GM12878 (cell line): Measurements from ENCODE around the gene PRPF6. TPM values are rescaled to one million over a fixed set of nuclear protein-coding genes. Genes with fewer than 3 reads are reported as not detected.

Experiments used
- ATAC-seq: fragments of 200-7000 bp; cut with Tn5 transposase; 3 replicates; pipeline ENCODE4 v1.9.1; 2020; ENCODE audit warnings: mild to moderate bottlenecking, moderate library complexity
- BruUV-seq: library from RNA; stranded (reverse); fragments of 400-500 nt; replicated peaks from 2 replicates; lab custom pipeline; 2021; lab: Mats Ljungman, UMichigan
- CTCF ChIA-PET: fragments of 300-600 bp; sonication (Branson Sonifier 250); formaldehyde crosslinking; extraction: SDS; loops from one replicate; lab custom pipeline; 2021; ENCODE audit warnings: inconsistent platforms; lab: Yijun Ruan, JAX
- POLR2A ChIA-PET: fragments of 350-600 bp; formaldehyde crosslinking; extraction: SDS; loops from one replicate; lab custom pipeline; 2021; ENCODE audit warnings: inconsistent platforms; lab: Charles Lee
- RAD21 ChIA-PET: fragments of 300-600 bp; sonication (Branson Sonifier 250); formaldehyde crosslinking; loops from one replicate; lab custom pipeline; 2023; ENCODE audit warnings: antibody characterized with exemption; ENCODE audit not compliant: unreplicated experiment; lab: Charles Lee
- SMC1A ChIA-PET: fragments of 300-600 bp; sonication (Branson Sonifier 250); formaldehyde crosslinking; loops from one replicate; lab custom pipeline; 2023; ENCODE audit not compliant: unreplicated experiment, uncharacterized antibody; lab: Charles Lee
- DNase-seq: peaks from one replicate; pipeline ENCODE4 v3.0.0-alpha.2; 2011; ENCODE audit warnings: low read depth, low spot score
- FAIRE-seq: peaks from 3 replicates; lab custom pipeline; 2011; peaks lifted over from hg19 to GRCh38; lab: Jason Lieb, UNC
- H2AFZ ChIP-seq: 2 replicates; pipeline ENCODE4 v1.6.0; 2011; ENCODE audit warnings: low read depth, low read length, control low read depth; ENCODE audit not compliant: control insufficient read depth
- H3K27ac ChIP-seq: 2 replicates; pipeline ENCODE4 v1.5.1; 2011; ENCODE audit warnings: control low read depth; ENCODE audit not compliant: control insufficient read depth, insufficient read depth
- H3K27me3 ChIP-seq, 2 experiments: replicated peaks in 1 of 2; 2 replicates each; pipeline versions ENCODE4 v1.6.0 to v1.6.1; 2011; ENCODE audit warnings: low read length in 1 of 2; ENCODE audit not compliant: control insufficient read depth in 2 of 2, insufficient read depth in 2 of 2
- H3K36me3 ChIP-seq, 2 experiments: 2 replicates each; pipeline ENCODE4 v1.5.1; 2011; ENCODE audit warnings: low read length in 1 of 2; ENCODE audit not compliant: control insufficient read depth in 2 of 2, insufficient read depth in 2 of 2
- H3K4me1 ChIP-seq: 2 replicates; pipeline ENCODE4 v1.6.1; 2011; ENCODE audit warnings: mild to moderate bottlenecking, low read length, moderate library complexity, mixed read lengths; ENCODE audit not compliant: control insufficient read depth, insufficient read depth
- H3K4me2 ChIP-seq: 2 replicates; pipeline ENCODE4 v1.6.0; 2011; ENCODE audit warnings: control low read depth; ENCODE audit not compliant: control insufficient read depth, insufficient read depth
- H3K4me3 ChIP-seq: fragments of 200-600 bp; sonication (generic); 2 replicates; pipeline ENCODE4 v1.5.1; 2016
- H3K79me2 ChIP-seq: 2 replicates; pipeline ENCODE4 v1.6.0; 2011; ENCODE audit warnings: low read length; ENCODE audit not compliant: control insufficient read depth, insufficient read depth
- H3K9ac ChIP-seq: 2 replicates; pipeline ENCODE4 v1.8.0; 2011; ENCODE audit warnings: low read length, control low read depth, mixed read lengths; ENCODE audit not compliant: control insufficient read depth, insufficient read depth
- H3K9me3 ChIP-seq: replicated peaks from 3 replicates; pipeline ENCODE4 v1.5.1; 2011; ENCODE audit warnings: mild to moderate bottlenecking, low read length; ENCODE audit not compliant: control insufficient read depth, insufficient read depth
- H4K20me1 ChIP-seq: 2 replicates; pipeline ENCODE4 v1.6.0; 2011; ENCODE audit not compliant: control insufficient read depth, insufficient read depth
- CEBPB ChIP-seq, 2 experiments: fragments of 150-350 bp in 1 of 2; IDR thresholded peaks; 2 replicates each; pipeline ENCODE4 v1.6.1; 2012 to 2014; ENCODE audit warnings: low read depth in 2 of 2, low read length in 2 of 2, borderline replicate concordance in 1 of 2, inconsistent platforms in 1 of 2
- CEBPZ ChIP-seq: fragments of 150-350 bp; IDR thresholded peaks from 2 replicates; pipeline ENCODE4 v1.6.1; 2016; ENCODE audit warnings: low read depth, low read length
- DPF2 ChIP-seq: fragments of 450-650 bp; IDR thresholded peaks from 2 replicates; pipeline ENCODE4 v1.6.1; 2017; ENCODE audit warnings: mild to moderate bottlenecking
- FOS ChIP-seq: IDR thresholded peaks from 3 replicates; pipeline ENCODE4 v1.6.1; 2011; ENCODE audit warnings: borderline replicate concordance; ENCODE audit not compliant: insufficient read length; ENCODE audit errors: extremely low read depth
- NFXL1 ChIP-seq: fragments of 450-650 bp; IDR thresholded peaks from 2 replicates; pipeline ENCODE4 v1.6.1; 2017; ENCODE audit warnings: antibody characterized with exemption, mild to moderate bottlenecking, borderline replicate concordance
- RAD51 ChIP-seq: fragments of 450-650 bp; IDR thresholded peaks from 2 replicates; pipeline ENCODE4 v1.6.1; 2016; ENCODE audit warnings: moderate library complexity, mild to moderate bottlenecking, inconsistent platforms
- RBBP5 ChIP-seq: fragments of 200-600 bp; sonication (generic); conservative IDR thresholded peaks from 2 replicates; pipeline ENCODE4 v1.6.1; 2016
- WGBS: methylation state at CpG from one replicate; pipeline ENCODE4 v1.1.6; 2016; ENCODE audit warnings: low lambda C conversion rate; ENCODE audit not compliant: insufficient replicate concordance, insufficient coverage; ENCODE audit errors: missing lambda C conversion rate; 5-methylcytosine and 5-hydroxymethylcytosine counted together
- in situ Hi-C: fragments of 300-500 bp; cut with MboI; formaldehyde crosslinking; loops from 9 replicates; pipeline ENCODE4 v1.14.3; 2018; ENCODE audit warnings: mixed read lengths
- intact Hi-C: fragments of 100-400 bp; cut with micrococcal nuclease; formaldehyde crosslinking; loops from one replicate; pipeline ENCODE4 v1.14.2; 2022; ENCODE audit not compliant: unreplicated experiment
- polyA plus RNA-seq, 11 experiments: library from polyadenylated mRNA; depleted of rRNA in 4 of 11; unstranded in 6 of 11; stranded (reverse) in 5 of 11; fragments of >200 nt; fragmentation: Nextera tagmentation in 4 of 11; fragmentation: Illumina TruSeq in 1 of 11; extraction: Ambion mirVana in 4 of 11; extraction: Trizol in 1 of 11; gene quantifications; 1 replicate in 1 of 11; 2 replicates in 10 of 11; pipeline versions ENCODE4 v1.2.1 to v1.2.3, GENCODE V29; 2011 to 2016; ENCODE audit warnings: inconsistent platforms in 2 of 11, missing spikeins in 2 of 11, low read depth in 1 of 11
- total RNA-seq, 4 experiments: library from RNA; depleted of rRNA in 3 of 4; stranded (reverse); fragments of >200 nt in 3 of 4; fragmentation: Illumina TruSeq in 1 of 4; extraction: Trizol in 1 of 4; gene quantifications; 2 replicates each; pipeline versions ENCODE4 v1.2.1 to v1.2.3, GENCODE V29; 2013 to 2021
- TF ChIP-seq, protein P1 (sequence below), 3 experiments: IDR thresholded peaks in 2 of 3; conservative IDR thresholded peaks in 1 of 3; 2 replicates each; pipeline ENCODE4 v1.5.1; 2011; ENCODE audit warnings: low read depth in 3 of 3, low read length in 3 of 3, mild to moderate bottlenecking in 3 of 3, control low read depth in 2 of 3, moderate library complexity in 2 of 3, inconsistent platforms in 1 of 3, mixed read lengths in 1 of 3; ENCODE audit not compliant: control insufficient read depth in 2 of 3, insufficient read depth in 1 of 3; ENCODE audit errors: extremely low read depth in 1 of 3

The PRPF6 gene
- total and polyA plus RNA-seq, 10 of the 15 experiments (the other 5 are each of a cell fraction or from before 2014, with no cell fraction given): 5.0 to 102 (median 71.3) TPM

DNA sequence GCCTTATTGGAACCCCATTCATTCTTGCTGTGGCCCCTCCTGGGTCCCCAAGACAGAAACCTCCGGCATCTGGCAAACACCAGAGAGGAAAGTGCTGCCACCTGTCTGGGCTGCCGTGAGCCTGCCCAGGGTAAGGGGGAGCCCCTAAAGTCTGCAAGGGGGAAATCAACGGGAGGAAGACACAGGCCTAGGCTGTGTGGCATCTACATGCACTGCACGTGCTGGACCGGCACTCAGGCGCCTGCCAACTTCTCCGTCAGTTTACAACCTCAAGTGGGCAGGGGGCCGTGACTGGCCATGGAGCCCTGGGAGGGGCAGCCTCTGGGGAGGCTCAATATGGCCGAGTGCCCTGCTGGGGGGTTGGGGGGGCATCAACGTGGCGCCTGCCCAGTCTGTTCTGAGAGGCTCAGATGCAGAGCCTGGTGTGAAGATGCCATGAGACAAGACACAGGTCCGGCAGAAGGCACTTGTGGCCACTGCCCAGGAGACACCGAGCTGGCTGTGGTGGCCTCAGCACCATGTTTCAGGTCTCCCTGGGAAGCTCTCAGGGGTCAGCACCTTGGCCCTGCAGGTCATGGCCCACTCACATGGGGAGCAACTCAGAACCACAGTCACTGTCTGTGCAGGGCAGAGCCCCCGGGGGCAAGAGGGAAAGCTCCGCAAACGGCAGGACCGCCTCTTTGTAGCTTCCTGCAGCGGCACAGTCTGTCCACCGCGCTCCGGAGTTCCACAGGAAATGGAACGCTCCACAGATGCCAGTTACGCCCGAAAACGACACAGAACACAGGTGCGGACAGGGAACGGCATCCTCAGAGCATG lies 33.1 kb upstream of the PRPF6 start (continued):
- TF ChIP-seq, protein P1, sequence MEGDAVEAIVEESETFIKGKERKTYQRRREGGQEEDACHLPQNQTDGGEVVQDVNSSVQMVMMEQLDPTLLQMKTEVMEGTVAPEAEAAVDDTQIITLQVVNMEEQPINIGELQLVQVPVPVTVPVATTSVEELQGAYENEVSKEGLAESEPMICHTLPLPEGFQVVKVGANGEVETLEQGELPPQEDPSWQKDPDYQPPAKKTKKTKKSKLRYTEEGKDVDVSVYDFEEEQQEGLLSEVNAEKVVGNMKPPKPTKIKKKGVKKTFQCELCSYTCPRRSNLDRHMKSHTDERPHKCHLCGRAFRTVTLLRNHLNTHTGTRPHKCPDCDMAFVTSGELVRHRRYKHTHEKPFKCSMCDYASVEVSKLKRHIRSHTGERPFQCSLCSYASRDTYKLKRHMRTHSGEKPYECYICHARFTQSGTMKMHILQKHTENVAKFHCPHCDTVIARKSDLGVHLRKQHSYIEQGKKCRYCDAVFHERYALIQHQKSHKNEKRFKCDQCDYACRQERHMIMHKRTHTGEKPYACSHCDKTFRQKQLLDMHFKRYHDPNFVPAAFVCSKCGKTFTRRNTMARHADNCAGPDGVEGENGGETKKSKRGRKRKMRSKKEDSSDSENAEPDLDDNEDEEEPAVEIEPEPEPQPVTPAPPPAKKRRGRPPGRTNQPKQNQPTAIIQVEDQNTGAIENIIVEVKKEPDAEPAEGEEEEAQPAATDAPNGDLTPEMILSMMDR (IDR thresholded peaks at IDR 0.05 in 2 of 3, conservative IDR thresholded peaks at IDR 0.05 in 1 of 3; ENCODE audit: control insufficient read depth in 2 of 3, extremely low read depth in 1 of 3, insufficient read depth in 1 of 3, low read depth in 3 of 3, low read length in 3 of 3): peak in 2 of 3 experiments; percentile 7 to 41; a peak in 3 of 6 replicates

DNA sequence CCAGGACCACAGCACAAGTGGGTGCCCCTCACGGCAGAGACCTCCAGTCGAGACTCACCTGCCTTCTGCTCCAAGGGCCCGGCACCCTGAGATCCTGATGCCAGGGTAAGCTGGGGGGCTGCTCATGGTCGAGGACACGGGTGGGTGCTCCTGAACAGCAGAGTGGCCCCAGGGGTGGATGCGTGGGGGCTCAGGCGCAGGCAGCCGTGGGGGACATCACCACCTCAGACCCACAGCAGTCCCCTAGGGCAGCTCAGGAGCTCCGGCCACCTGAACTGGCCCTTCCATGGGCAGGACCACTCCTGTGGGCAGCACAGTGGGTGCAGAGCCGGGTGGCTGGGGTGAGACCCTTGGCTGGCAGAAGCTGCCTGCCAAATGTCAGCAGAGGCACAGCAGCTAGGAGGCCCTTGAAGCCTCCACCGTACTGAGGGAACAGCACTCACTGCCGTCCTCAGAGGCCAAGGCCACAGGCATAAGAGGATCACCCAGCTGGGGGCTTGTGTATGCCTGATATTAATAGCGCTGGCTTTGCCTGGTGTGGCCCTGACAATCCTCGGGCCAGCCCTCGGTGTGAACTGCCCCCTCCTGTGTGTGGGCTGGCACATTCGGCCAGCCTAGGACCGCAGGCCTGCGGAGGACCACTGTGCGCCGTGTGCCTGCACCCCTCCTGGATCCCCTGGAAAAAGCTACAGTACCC lies 30.1 kb upstream of the PRPF6 start:
- DNase-seq (no peak), FAIRE-seq (no peak), ATAC-seq (no peak)
- intact Hi-C loops (no loop called here), in situ Hi-C loops (no loop called here)
- Histone ChIP-seq H3K4me2 (no peak overlapping the region), H2AFZ (no peak overlapping the region), H3K79me2 (peaks cover 52% of the 10 kb centered on the region), H4K20me1 (peaks cover 7% of the 10 kb centered on the region), H3K9ac (no peak overlapping the region), H3K27me3 (no peaks in the 10 kb centered on the region), H3K4me1 (peaks cover 28% of the 10 kb centered on the region), H3K27ac (no peak overlapping the region), H3K4me3 (no peak overlapping the region), H3K9me3 (no peaks in the 10 kb centered on the region), H3K36me3 (no peaks in the 10 kb centered on the region; a peak in 2 of 4 replicates)
- RAD21 ChIA-PET: no interaction called here
- SMC1A ChIA-PET: interaction anchor here (0.6 kb wide), 1 partner anchor 225 kb away, joined by 3 read pairs; no protein-coding TSS in a partner anchor
- BruUV-seq: no TSS peak
- CTCF ChIA-PET: interaction anchor here (0.9 kb wide), 1 partner anchor 106 kb away, joined by 3 read pairs; no protein-coding TSS in a partner anchor
- POLR2A ChIA-PET: no interaction called here
- TF ChIP-seq RAD51 (no peak), CEBPB (IDR thresholded peaks at IDR 0.05; ENCODE audit: borderline replicate concordance in 1 of 2, low read depth in 2 of 2, low read length in 2 of 2) (no peak), FOS (no peak), NFXL1 (no peak), RBBP5 (no peak), DPF2 (no peak), CEBPZ (no peak)
- WGBS: 82% methylated on average over 20 of the region's 20 CpGs
